ENCODE data around the gene KIAA1671. TPM values are rescaled to one million over a fixed set of nuclear protein-coding genes. Genes with fewer than 3 reads are reported as not detected.

Gene KIAA1671
- total and polyA plus RNA-seq, 2 donors (not counting 1 experiment from before 2014, with no cell fraction given) = 0.01 to 0.02 TPM

DNA sequence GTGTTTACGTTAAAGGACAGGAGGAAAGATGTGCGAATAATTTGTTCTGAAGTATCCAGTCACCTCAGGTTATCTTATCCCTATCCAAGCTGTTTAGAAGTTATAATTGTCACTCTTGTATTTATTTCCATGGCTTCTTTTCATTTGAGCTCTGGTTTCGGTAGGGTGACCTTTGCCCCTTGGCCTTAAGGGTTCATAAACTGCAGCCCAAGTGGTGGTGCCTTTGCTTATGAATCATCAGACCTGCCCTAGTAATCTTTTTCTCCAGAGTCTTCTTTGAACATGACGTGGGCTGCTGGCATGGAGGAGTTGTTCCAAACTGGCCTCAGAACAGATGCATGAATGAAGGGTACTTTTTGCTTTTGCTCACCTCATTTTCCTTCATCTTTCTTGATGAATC lies 240.6 kb downstream of the KIAA1671 start:
- DNase-seq (no peak), ATAC-seq (ENCODE audit: low read depth) (no peak)
- ChIA-PET POLR2A (no interaction called here), CTCF (interaction anchor here (2.6 kb wide), 1 partner anchor 10 kb away, joined by 10 read pairs; no protein-coding TSS in a partner anchor)
- Histone ChIP-seq H3K79me2 (ENCODE audit: control insufficient read depth, insufficient read depth, low read length) (no peaks in the 10 kb centered on the region), H3K36me3 (replicated peaks in 1 of 2; ENCODE audit: control extremely low read depth in 1 of 2, control insufficient read depth in 1 of 2, extremely low read depth in 1 of 2, insufficient read depth in 2 of 2, low read length in 1 of 2) (no peaks in the 10 kb centered on the region), H3K9me3 (ENCODE audit: control extremely low read depth in 1 of 3, control insufficient read depth in 2 of 3, insufficient read depth in 1 of 3, low read length in 2 of 3) (no peaks in the 10 kb centered on the region), H3K9ac (ENCODE audit: low read length) (no peak overlapping the region), H3K27ac (ENCODE audit: low read length in 2 of 2) (no peak overlapping the region), H2AFZ (ENCODE audit: insufficient read depth, low read depth, low read length, poor library complexity, severe bottlenecking) (no peak overlapping the region), H3K4me3 (ENCODE audit: control extremely low read depth in 1 of 5, extremely low read depth in 1 of 5, insufficient read depth in 1 of 5, low read depth in 2 of 5, low read length in 4 of 5) (no peak overlapping the region), H3K27me3 (replicated peaks in 1 of 4; ENCODE audit: control extremely low read depth in 1 of 4, control insufficient read depth in 3 of 4, insufficient read depth in 4 of 4, low read length in 3 of 4) (no peaks in the 10 kb centered on the region), H3K4me1 (ENCODE audit: control insufficient read depth in 2 of 2, insufficient read depth in 2 of 2, low read length in 2 of 2) (no peaks in the 10 kb centered on the region), H4K20me1 (ENCODE audit: control insufficient read depth, insufficient read depth, low read length, poor library complexity, severe bottlenecking) (no peaks in the 10 kb centered on the region), H3K4me2 (replicated peaks; ENCODE audit: low read depth, low read length, poor library complexity, severe bottlenecking) (no peak overlapping the region)
- Mint-ChIP-seq H3K9me3 (ENCODE audit: insufficient read depth) (no peaks in the 10 kb centered on the region), H3K27ac (no peak overlapping the region), H3K4me1 (no peaks in the 10 kb centered on the region), H3K27me3 (peaks cover 14% of the 10 kb centered on the region), H3K4me3 (no peak overlapping the region)
- intact Hi-C loops (cut with micrococcal nuclease) = no loop called here
- 43% methylated on average over 1 of the region's 4 CpGs for WGBS (ENCODE audit: insufficient coverage)
- TF ChIP-seq, protein P1, sequence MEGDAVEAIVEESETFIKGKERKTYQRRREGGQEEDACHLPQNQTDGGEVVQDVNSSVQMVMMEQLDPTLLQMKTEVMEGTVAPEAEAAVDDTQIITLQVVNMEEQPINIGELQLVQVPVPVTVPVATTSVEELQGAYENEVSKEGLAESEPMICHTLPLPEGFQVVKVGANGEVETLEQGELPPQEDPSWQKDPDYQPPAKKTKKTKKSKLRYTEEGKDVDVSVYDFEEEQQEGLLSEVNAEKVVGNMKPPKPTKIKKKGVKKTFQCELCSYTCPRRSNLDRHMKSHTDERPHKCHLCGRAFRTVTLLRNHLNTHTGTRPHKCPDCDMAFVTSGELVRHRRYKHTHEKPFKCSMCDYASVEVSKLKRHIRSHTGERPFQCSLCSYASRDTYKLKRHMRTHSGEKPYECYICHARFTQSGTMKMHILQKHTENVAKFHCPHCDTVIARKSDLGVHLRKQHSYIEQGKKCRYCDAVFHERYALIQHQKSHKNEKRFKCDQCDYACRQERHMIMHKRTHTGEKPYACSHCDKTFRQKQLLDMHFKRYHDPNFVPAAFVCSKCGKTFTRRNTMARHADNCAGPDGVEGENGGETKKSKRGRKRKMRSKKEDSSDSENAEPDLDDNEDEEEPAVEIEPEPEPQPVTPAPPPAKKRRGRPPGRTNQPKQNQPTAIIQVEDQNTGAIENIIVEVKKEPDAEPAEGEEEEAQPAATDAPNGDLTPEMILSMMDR (IDR thresholded peaks at IDR 0.05) = no peak
- no peak for TF ChIP-seq EZH2 (IDR thresholded peaks at IDR 0.05; ENCODE audit: borderline replicate concordance, insufficient read depth, low read depth, low read length, poor library complexity, severe bottlenecking)

DNA sequence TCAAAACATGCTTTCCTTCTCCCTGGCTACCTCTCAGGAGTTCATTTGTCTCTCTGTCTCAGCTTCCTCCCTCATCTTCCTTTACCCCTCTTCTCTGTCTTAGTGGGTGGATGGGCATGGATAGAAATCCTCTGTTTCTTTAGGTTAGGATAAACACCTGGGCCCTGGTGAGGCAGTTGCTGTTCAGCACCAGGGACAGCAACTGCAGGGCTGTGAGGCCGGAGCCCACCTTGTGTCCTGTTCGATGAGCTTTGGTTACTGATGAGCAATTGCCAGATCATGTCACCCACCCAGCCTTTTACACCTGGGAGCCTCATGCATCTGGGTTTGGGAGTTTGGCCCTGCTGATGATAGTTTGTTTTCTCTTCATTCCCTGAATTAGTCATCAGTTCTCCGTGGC lies 241.0 kb downstream of the KIAA1671 start:
- H3K9ac ChIP-seq (ENCODE audit: low read length) = no peak overlapping the region
- peaks cover 14% of the 10 kb centered on the region for H3K27me3 Mint-ChIP-seq
- H4K20me1 ChIP-seq (ENCODE audit: control insufficient read depth, insufficient read depth, low read length, poor library complexity, severe bottlenecking) = no peaks in the 10 kb centered on the region
- no peaks in the 10 kb centered on the region for H3K9me3 Mint-ChIP-seq (ENCODE audit: insufficient read depth)
- H3K4me1 Mint-ChIP-seq = no peaks in the 10 kb centered on the region
- no peaks in the 10 kb centered on the region for H3K4me1 ChIP-seq (ENCODE audit: control insufficient read depth in 2 of 2, insufficient read depth in 2 of 2, low read length in 2 of 2)
- H3K27ac ChIP-seq (ENCODE audit: low read length in 2 of 2) = no peak overlapping the region
- ATAC-seq (ENCODE audit: low read depth) (no peak), DNase-seq (no peak)
- H3K27me3 ChIP-seq (replicated peaks in 1 of 4; ENCODE audit: control extremely low read depth in 1 of 4, control insufficient read depth in 3 of 4, insufficient read depth in 4 of 4, low read length in 3 of 4) = no peaks in the 10 kb centered on the region
- ChIA-PET CTCF (interaction anchor here (2.6 kb wide), 1 partner anchor 9 kb away, joined by 10 read pairs; no protein-coding TSS in a partner anchor), POLR2A (no interaction called here)
- H3K27ac Mint-ChIP-seq = no peak overlapping the region
- H3K36me3 ChIP-seq (replicated peaks in 1 of 2; ENCODE audit: control extremely low read depth in 1 of 2, control insufficient read depth in 1 of 2, extremely low read depth in 1 of 2, insufficient read depth in 2 of 2, low read length in 1 of 2) = no peaks in the 10 kb centered on the region
- no peak overlapping the region for H3K4me2 ChIP-seq (replicated peaks; ENCODE audit: low read depth, low read length, poor library complexity, severe bottlenecking)
- no peak overlapping the region for H2AFZ ChIP-seq (ENCODE audit: insufficient read depth, low read depth, low read length, poor library complexity, severe bottlenecking)
- no peaks in the 10 kb centered on the region for H3K9me3 ChIP-seq (ENCODE audit: control extremely low read depth in 1 of 3, control insufficient read depth in 2 of 3, insufficient read depth in 1 of 3, low read length in 2 of 3)
- H3K79me2 ChIP-seq (ENCODE audit: control insufficient read depth, insufficient read depth, low read length) = no peaks in the 10 kb centered on the region
- H3K4me3 Mint-ChIP-seq = no peak overlapping the region
- no peak overlapping the region for H3K4me3 ChIP-seq (ENCODE audit: control extremely low read depth in 1 of 5, extremely low read depth in 1 of 5, insufficient read depth in 1 of 5, low read depth in 2 of 5, low read length in 4 of 5)
- intact Hi-C loops (cut with micrococcal nuclease) = no loop called here
- TF ChIP-seq, protein P1 (IDR thresholded peaks at IDR 0.05) = no peak
- 82% methylated on average over 2 of the region's 3 CpGs for WGBS (ENCODE audit: insufficient coverage)
